NCI-H1105 treated with DMSO at 0.1 percent for 48 hours (cell line): ENCODE data around the gene ITM2C.
A peak's percentile ranks its signal among the peaks of the same experiment; 100 is the strongest.

ENCODE experiments used
- DNase-seq: peaks from one replicate; lab custom pipeline; 2025; lab: John Stamatoyannopoulos, UW

The ITM2C gene, protein sequence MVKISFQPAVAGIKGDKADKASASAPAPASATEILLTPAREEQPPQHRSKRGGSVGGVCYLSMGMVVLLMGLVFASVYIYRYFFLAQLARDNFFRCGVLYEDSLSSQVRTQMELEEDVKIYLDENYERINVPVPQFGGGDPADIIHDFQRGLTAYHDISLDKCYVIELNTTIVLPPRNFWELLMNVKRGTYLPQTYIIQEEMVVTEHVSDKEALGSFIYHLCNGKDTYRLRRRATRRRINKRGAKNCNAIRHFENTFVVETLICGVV

GRCh38 chr2:230864605-230865306 is at the start of gene ITM2C:
Gene ITM2C (plus strand): TSS chr2:230864942. CDS start chr2:230865026, 84 bp downstream.
- peak; percentile 65 for DNase-seq

DNA sequence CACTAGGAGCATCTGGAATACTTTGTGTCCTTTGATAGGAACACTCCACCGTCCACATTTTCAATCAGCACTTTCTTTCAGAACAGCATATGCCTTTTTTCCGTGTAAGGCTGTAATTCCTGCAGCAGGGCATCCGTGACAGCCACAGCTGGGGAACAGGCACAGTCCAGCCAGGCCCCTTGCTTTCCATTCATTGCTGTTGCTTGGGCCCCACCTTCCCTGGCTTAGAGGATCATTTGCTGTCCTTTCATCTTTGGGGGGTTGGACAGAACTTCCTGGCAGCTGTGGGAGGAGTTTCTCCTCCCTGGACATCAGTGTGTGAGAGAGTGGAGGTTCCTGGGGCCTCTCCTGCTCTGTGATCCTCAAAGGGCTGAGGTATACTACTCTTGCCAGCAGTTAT is 49.7 kb upstream of the ITM2C start:
- no peak for DNase-seq

DNA sequence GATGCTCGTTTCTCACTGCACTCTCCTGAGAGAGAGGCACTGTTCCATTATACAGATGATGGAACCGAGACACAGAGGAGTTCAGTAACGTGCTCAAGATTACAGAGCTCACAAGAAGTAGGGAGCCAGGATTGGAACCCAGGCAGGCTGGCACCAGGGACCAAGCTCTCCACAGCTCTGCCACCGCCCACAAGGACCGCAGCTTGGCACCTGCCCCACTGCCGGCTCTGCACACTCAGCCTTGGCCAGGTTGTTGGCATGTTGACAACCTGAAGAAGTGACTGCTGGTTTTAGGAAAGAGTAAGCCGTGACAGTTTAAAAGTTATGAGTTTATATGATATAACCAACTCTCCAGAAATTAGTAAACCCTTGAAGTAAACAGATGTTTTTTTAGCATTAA is 48.0 kb upstream of the ITM2C start:
- DNase-seq = no peak

GRCh38 chr2:230819433-230819832 is 45.3 kb upstream of the ITM2C start:
- no peak for DNase-seq

DNA sequence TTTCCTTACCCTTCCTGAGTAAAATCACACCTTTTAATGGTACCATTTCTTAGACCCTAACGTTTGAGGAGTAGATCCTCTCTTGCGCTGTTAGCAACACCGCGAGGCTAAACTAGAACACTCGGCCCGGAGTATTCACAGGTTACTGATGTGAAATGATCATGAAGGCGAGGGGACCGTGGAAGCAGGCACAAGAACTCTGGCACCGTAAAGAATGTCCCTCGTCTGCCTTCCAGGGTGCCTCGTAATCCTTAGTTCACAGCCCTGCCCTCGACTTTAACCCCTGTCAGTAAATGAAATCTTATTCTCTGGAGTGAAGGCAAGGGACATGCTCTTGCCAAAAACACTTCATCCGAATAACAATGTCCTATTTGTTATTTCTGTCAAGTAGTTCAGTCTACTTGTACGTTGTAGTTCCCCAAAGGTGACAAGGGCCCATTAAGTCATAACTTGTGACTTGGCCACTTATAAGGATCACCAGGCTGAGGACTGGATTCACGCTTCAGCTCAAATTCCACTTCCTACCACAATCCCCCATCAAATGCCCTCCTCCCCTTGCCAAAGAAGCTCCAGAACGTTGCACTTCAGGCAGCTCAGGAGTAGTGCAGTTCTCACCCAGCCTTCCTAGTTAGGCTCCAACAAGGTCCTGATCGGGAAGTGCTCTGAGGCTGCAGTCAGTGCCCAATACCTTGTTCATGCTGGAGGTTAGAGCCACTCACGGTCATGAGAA is 43.3 kb upstream of the ITM2C start:
- no peak for DNase-seq

DNA sequence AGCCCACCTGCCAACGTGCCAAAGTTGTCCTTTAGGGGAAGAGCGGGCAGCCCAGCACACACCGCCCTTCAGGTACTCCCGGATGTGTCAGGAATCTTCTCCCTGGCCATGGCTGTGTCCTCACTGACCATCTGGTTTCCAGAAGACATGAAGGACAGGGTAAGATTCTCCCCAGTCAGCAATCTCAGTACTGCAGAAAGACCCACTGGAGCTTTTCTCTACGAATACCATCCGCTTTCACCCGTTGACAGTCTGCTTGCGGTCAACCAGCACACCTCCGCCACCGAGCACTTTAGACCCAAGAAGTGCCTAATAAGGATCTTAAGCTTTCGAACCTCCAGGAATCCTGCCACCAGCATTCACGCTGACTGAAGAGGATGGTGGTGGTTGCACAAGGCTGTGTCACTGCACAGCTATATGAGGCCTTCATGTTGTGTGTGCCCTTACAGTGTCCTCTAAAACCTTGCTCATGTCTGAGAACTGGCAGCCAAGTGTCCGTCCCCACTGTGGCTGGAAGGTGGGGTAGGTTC is 42.7 kb upstream of the ITM2C start:
- no peak for DNase-seq

DNA sequence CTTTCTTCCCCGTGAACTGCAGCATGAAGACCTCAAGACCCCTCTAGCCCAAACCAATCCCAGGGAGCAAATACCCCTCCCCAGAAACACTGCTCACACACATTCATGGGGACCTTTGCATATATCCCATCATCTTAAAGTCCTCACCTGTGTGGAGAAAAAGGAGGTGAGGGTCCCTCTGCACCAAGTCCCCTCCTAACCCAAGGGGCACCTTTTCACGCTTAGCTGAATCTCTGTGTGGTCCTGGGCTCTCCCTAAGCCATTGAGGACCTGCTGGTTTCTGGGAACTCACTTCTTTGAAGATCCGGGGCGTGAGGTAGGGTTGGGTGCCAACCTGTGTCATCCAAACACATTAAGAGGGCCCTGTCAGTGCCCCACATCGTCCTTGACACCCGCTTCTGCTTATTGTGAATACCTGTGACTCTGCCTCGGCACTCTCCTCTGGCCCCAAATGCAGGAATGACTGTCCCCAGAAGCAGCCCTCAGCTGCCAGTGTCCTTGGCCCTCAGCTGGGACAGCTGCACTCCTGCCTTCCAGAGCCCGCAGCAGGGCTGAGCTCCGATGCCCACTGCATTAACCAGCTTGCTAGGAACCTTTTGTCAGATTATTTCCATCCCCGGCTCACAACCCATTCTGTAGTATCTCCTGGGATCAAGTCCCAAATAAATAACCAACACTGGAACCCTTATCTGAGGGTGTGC is 41.3 kb upstream of the ITM2C start:
- no peak for DNase-seq

- DNase-seq = peak; percentile 77
Measured at GRCh38 chr2:230824406-230824978, 40.2 kb upstream of the ITM2C start.

DNA sequence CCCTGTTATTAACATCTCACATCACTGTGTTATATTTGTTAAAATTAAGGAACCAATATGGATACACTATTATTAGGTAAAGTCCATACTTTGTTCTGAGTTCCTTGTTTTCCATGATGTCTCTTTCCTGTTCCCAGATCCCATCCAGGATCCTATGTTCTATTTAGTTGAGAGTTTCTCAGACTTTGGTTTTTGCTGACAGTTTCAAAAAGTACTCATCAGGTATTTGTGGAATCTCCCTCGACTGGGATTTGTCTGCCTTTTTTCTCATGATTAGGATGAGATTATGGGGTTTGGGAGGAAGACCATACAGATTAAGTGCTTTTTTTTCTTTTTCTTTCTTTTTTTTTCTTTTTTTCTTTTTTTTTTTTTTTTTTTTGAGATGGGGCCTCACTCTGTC is 39.4 kb upstream of the ITM2C start:
- DNase-seq = no peak

- DNase-seq = no peak
Measured at GRCh38 chr2:230827774-230828271, 36.9 kb upstream of the ITM2C start.

GRCh38 chr2:230828272-230828961 is 36.3 kb upstream of the ITM2C start:
- no peak for DNase-seq

DNA sequence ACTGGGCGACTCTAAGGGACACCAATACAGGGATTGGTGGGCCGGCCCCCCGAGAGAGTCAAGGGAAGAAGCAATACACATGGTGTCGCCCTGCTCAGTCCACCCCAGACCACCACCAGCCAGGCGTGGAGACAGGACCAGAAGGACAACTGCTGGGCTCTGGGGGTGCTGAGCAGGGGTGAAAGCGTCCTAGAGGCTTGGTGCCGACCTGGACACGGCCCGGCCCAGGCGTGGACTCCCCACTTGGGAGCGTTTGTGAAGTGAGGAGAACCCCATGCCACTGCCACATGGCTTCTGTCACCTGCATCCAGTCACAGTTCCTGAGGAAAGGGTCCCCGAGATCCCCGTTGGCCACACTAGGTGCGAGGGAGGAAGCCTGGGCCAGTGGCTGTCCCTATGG is 35.4 kb upstream of the ITM2C start:
- DNase-seq = no peak

GRCh38 chr2:230829959-230830358 is 34.8 kb upstream of the ITM2C start:
- no peak for DNase-seq

DNA sequence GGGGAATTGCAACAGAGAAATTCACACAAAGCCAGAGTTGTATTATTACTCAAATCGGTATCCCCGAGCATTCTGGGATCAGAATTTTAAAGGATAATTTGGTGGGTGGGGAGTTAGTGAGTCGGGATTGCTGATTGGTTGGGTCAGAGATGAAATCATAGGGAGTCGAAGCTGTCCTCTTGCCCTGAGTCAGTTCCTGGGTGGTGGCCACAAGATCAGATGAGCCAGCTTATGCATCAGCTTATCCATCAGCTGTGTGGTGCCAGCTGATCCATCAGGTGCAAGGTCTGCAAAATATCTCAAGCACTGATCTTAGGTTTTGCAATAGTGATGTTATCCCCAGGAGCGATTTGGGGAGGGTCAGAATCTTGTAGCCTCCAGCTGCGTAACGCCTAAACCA is 34.3 kb upstream of the ITM2C start:
- no peak for DNase-seq

DNA sequence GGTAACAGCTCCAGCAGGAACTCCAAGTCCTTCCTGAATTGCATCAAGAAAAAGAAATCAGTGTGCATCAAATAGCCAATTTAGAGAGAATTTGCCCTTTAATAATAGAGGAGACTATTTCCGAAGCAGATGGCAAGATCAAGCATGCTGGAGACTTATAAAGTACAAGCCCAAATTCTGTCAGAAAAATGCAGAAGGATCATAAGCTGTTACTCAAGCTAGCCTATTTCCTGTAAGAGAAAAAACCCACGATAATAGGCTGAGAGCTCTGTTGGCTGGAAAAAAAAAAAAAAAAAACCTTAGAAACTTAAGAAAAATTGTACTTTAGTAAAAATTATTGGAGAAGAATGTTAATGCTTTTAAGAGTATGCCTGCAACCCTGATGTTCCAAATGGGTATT is 24.4 kb upstream of the ITM2C start:
- no peak for DNase-seq

- DNase-seq = no peak
Measured at GRCh38 chr2:230842473-230842872, 22.3 kb upstream of the ITM2C start.

DNA sequence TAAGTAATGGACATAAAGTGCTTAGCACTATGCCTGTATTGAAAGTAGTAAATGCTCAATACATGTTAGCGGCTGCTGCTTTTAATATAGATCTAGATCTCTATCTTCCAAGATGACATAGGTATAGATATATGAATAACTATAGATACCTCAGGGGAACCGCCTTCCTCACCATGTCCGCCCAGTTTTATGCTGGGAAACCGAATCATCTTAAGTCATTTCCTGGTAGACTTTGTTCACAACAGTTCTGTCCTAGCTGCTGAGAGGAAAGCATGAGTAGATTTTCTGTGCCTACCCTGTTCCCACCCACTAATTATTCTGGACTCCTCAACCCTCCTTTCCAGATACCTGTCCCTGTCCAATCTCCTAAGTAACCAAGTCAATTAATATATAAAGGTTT is 21.6 kb upstream of the ITM2C start:
- DNase-seq = no peak

GRCh38 chr2:230846360-230846759 is 18.4 kb upstream of the ITM2C start:
- DNase-seq = no peak

- DNase-seq = no peak
Measured at GRCh38 chr2:230847883-230848388, 16.8 kb upstream of the ITM2C start.

- DNase-seq = no peak
Measured at GRCh38 chr2:230849633-230850357, 14.9 kb upstream of the ITM2C start.
